Erythroblast (primary cell): ENCODE measurements around the gene ADAMTS2.

Experiments
- GATA1 ChIP-seq: IDR thresholded peaks from 2 replicates; pipeline ENCODE4 v1.6.1; 2011; ENCODE audit warnings: low read depth, mild to moderate bottlenecking, control low read depth, low read length, moderate library complexity
- POLR2A ChIP-seq: IDR thresholded peaks from 2 replicates; pipeline ENCODE4 v1.6.1; 2011; ENCODE audit warnings: mild to moderate bottlenecking, low read length

GRCh38 chr5:179272326-179273072, 72.8 kb downstream of the ADAMTS2 start:
- TF ChIP-seq POLR2A (no peak), GATA1 (no peak)
